ENCODE measurements around the gene DAAM1.

- TF ChIP-seq RAD21 (conservative IDR thresholded peaks at IDR 0.05): no peak
- TF ChIP-seq CTCF (IDR thresholded peaks at IDR 0.05; ENCODE audit: poor library complexity, severe bottlenecking): no peak
- no peak for TF ChIP-seq EZH2 (IDR thresholded peaks at IDR 0.05; ENCODE audit: borderline replicate concordance, insufficient read depth, low read length, poor library complexity, severe bottlenecking)
- TF ChIP-seq MXI1 (conservative IDR thresholded peaks at IDR 0.05; ENCODE audit: poor library complexity, severe bottlenecking): no peak
- TF ChIP-seq REST (IDR thresholded peaks at IDR 0.05; ENCODE audit: borderline replicate concordance): no peak
- no peak for TF ChIP-seq TAF1 (IDR thresholded peaks at IDR 0.05; ENCODE audit: low read depth)
- no peak for TF ChIP-seq POLR2AphosphoS5 (IDR thresholded peaks at IDR 0.05)
- no peak for TF ChIP-seq SMC3 (conservative IDR thresholded peaks at IDR 0.05; ENCODE audit: poor library complexity)
Observed at GRCh38 chr14:59352961-59353360, 164.5 kb downstream of the DAAM1 start.

Data from neural cell (in vitro differentiated cells).